GM19099 (cell line): Measurements from ENCODE around the gene PCED1A.

ENCODE experiments used
- POLR2A ChIP-seq: IDR thresholded peaks from 3 replicates; pipeline ENCODE4 v1.6.1; 2011; ENCODE audit warnings: low read depth; ENCODE audit not compliant: insufficient read length; ENCODE audit errors: extremely low read depth

PCED1A gene, protein sequence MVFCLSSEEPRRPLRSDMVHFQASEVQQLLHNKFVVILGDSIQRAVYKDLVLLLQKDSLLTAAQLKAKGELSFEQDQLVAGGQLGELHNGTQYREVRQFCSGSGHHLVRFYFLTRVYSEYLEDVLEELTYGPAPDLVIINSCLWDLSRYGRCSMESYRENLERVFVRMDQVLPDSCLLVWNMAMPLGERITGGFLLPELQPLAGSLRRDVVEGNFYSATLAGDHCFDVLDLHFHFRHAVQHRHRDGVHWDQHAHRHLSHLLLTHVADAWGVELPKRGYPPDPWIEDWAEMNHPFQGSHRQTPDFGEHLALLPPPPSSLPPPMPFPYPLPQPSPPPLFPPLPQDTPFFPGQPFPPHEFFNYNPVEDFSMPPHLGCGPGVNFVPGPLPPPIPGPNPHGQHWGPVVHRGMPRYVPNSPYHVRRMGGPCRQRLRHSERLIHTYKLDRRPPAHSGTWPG

DNA sequence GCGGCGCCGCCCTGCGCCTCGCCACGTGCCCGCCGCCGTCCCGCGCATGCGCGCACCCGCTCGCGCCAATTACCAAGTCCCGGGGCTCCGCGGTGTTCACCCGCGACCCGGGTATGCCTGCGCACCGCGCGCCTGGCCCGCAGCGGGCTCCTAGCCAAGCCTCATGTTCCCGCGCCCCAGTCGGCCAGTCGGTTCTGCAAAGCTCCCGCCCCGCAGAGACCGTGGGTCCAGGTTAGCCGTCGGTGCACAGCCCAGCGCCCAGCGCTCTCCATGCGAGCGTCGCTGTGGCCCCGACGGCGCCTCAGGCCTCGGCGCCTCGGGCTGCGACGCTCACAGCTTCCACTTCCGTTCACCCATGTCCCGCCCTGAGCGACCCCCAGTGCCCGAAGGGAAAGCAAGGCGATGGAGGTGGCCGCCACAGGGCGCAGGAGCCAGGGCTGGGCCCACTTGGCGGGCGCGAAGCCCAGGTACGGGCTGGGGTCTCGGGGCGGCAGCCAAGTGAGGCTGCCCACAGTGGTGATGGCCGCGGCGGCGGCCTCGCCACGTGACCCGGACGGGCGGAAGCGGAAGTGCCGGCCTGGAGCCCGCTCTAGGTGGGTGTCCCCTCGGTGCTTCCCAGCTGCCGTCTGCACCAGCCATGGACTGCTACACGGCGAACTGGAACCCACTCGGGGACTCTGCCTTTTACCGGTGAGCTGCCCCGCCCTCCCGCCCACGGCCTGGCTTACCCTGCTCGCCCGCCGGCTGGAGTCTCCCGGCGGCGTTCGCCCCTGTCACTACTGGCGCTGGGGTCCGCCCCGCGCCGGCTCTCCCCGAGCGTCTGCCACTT lies at the start of gene PCED1A, which contains the start of gene VPS16:
Gene PCED1A, minus strand, starts transcription at position 518 of the 829 bp plus-strand sequence. CDS start 743 bp downstream, outside the sequence.
Gene VPS16, plus strand, starts transcription at position 608 of the 829 bp plus-strand sequence. Its CDS starts 30 bp downstream, at position 638.
- TF ChIP-seq POLR2A, result peak; percentile 67

DNA sequence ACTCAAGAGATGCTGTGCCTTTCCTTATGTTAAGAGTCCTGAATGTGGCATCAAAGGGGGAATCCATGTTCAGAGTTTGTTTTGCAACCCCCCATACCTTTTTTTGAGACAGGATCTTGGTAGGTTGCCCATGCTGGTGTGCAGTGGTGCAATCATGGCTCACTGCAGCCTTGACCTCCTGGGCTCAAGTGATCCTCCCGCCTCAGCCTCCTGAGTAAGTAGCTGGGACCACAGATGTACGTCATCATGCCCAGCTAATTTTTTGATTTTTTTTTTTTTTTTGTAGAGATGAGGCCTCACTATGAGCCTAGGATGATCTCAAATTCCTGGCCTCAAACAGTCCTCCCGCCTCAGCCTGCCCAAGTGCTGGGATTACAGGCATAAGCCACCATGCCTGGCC lies 49.3 kb upstream of the PCED1A start:
- no peak for TF ChIP-seq POLR2A

DNA sequence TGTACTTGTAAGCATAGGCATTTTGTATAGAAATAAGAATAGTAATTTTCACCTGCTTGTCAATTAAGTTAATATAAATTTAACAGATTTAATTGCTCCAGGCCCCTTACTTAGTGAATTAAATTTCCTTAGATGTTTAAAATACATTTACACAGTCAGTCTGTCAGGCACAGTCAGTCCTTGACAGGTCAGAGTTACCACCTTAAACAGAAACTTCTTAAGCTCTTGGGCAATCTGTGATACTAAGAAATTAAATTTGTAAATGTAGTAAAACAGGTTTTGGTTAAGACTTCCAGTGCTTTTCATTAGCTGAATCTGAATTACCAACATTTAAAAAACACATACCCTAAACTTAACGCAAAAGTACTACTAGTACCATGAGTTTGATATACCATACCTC lies 48.8 kb upstream of the PCED1A start:
- no peak for TF ChIP-seq POLR2A

DNA sequence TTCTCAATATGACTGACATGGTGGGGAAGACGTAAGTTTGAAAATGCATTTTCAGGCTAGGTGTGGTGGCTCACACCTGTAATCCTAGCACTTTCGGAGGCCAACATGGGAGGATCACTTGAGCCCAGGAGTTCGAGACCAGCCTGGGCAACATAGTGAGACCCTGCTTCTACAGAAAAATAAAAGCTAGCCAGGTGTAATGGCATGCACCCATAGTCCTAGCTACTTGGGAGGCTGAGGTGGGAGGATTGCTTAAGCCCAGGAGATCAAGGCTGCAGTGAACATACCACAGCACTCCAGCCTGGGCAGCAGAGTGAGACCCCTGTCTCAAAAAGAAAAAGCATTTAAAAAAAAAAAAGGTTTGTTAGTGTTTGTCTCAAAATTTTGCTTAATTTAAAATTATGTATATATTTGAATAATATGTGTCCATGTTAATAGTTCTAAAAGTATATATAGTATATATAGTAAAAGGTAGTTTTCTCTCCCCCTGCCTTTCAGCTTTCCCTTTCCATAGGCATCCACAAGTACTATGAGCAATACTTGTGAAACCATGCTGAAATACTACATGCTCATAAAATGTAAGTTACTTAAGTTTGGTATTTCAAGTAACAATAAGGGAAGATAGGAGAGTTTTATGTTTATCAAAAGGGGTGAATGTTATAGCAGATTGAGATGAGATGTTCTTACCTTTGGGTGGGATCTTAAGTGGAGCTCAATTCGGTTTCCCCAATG lies 47.9 kb upstream of the PCED1A start:
- no peak for TF ChIP-seq POLR2A

DNA sequence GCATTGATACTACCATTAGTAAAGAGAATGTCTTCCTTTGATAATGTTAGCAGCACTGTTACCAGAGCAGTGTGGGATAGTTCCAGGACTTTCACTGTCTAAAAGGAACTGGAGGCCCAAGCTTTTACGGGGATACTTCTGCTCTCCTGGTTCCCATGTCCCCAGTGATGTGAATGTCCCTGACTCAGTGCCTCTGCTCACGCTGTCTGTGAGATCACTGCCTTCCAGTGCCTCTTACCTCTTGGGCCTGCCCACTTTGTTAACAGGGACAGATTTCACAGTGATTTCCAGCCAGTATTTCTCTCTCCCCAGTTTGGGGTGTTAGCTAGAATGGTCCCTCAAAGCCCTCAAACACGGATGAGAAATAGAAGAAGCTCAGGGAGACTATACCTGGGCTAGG lies 47.3 kb upstream of the PCED1A start:
- TF ChIP-seq POLR2A, result no peak

DNA sequence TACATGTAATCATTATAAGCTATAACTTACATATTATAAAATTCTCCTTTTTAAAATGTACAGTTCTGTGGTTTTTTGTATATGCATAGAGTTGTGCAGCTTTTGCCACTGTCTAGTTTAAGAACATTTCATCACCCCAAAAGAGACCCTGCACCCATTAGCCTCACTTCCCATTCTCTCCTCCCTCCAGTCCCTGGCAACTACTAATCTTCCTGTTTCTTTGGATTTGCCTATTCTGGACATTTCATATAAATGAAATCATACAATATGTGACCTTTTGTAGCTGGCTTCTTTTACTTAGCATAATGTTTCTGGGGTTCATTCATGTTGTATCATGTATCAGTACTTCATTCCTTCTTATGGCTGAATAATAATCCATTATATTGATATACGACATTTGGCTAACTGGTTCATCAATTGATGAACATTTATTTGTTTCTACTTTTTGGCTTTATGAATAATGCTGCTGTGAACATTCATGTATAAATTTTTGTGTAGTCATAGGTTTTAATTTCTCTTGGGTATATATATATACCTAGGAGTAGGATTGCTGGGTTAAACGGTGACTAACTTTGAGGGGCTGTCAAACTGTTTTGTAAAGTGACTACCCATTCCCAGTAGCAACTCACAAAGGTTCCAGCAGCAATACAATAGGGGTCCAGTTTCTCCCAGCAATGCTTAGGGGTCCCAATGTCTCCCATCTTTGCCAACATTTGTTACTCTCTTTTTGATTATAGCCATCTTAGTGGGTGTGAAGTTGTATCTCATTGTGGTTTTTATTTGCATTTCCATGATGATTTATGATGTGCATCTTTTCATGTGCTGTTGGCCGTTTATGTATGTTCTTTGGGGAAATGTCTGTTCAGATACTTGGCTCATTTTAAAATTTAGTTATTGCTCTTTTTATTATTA lies 43.5 kb upstream of the PCED1A start:
- TF ChIP-seq POLR2A, result no peak

DNA sequence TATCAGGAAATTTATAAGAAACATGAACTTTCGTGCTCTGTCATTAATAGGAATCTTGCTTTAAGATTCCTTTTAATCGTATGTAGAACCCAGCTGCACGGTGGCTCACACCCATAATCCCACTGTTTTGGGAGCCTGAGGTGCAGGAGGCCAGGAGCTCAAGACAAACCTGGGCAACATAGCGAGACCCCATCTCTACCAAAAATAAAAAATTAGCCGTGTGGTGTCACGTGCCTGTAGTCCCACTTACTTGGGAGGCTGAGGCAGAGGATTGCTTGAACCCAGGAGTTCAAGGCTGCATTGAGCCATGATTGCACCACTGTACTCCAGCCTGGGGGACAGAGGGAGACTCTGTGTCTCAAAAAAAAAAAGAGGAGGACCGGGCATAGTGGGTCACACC lies 40.2 kb upstream of the PCED1A start:
- no peak for TF ChIP-seq POLR2A

DNA sequence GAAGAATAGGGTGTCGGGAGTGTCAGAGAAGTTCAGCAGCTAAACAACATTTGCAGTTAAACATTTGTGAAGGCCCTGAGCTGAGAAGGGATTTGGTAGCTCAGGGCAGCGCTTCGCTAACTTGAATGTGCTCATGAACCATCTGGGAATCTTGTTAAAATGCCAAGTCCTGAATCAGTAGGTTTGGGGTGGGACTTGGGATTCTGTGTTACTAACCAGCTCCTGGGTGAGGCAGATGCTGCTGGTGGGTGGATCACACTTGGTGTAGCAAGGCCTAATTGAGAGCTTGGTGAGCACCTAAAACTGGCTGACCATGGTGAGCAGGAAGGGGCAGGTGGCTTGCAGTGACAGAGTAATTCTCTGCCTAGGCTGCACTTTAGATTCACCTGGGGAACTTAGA lies 38.7 kb upstream of the PCED1A start:
- TF ChIP-seq POLR2A, result no peak

DNA sequence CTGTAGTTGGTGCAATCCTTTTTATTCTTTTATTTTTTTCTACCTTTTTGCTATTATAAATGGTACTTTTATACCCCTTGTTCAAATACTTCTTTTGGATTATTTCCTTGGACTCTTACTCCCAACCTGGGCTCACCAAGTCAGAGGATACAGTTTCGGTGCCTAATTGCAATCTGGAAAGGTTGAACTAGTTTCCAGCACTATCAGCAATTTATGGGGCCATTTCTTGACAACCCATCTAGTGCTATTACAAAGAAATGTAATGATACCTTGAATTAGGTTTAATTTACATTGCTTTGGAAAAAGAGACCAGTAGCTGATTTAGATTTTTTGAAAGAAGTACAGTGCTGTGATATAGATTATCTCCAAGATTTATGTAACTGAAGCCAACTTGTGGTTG lies 38.1 kb upstream of the PCED1A start:
- no peak for TF ChIP-seq POLR2A

DNA sequence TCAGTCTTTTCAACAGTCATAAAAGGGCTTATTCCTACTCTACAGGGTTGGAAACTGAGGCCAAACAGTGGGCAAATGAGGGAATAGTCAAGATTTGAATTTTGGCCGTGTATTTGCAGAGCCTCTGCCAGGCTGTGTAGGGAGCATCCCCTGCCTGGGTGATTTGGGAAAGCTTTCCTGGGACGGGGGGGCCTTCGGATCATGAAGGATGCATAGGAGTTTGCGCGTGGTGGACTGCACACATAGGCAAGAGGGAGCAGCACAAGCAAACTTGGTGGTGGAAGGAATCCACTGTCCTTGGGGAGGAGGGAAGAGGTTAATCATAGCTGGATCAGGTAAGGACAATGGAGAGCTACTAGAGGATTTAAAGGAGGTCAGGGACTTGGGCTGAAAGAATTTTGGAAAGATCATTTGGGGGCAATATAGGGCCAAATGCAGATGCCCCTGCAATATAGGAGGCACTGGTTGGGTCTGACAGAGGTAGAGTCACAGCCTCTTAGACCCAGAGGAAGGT lies 35.3 kb upstream of the PCED1A start:
- TF ChIP-seq POLR2A, result no peak

DNA sequence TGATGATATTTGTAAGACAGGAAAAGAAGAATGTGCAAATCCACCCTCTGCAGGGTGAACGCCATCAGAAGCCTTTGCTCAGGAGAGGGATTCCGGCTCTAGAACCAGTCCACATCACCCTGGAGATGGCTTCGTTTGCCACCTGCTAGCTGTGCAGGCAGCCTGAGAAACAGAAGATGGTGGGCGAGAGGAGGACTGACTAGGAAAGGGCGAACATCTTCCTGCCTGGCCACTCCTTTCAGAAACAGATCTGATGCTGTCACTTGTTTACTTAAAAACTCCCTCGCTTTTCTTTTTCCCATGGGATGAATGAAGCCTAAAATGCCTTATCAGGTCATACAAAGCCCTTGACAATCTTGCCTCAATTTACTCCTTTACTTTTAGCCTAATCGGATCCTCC lies 34.0 kb upstream of the PCED1A start:
- no peak for TF ChIP-seq POLR2A

DNA sequence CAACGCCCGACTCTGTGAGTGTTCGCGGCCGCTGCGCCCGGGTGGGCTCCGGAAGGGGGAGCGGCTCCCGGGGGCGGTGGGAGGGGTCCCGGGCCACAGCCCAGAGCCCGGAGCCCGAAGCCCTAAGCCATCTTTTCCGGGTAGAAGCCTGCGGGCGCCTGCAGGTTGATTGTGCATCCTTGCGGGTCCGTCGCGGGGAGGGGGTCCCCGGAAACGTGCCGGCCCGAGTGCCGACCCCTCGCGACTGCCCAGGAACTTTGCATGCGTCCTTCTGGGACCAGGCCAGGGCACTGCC lies 33.2 kb upstream of the PCED1A start:
- no peak for TF ChIP-seq POLR2A

DNA sequence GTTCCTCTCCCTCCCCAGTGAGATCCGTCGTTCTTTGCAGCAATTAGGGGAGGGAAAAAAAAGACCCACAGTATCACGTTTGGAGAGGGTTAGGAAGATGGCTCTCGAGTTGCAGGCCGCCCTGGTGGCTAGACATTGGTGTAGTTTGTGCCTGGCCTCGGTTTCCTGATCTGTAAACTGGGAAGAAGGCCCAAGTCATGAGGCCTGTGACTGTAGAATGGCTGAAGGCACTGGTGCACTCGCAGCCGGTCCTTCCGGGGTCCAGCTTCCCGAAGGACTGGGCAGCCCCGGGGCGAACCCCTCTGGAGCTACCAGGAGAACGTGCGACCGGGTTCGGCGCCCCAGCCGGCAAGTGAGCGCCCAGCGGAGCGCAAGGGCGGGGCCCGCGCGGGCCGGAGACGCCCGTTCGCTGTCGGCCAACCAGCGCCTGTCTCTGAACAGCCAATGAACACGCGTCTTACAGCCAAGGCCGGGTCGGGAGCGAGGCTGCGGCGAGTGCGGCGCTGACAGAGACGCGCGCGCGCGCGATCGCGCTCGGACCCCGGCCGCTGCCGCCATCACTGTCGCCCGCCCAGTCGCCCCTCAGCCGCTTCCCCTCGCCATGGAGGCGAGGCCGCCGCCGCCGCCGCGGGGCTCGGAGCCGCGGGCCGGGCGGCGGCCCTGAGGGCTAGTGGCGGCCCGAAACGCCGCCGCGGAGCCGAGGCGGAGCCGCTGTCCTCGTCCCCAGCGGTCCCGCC lies 32.7 kb upstream of the PCED1A start, which contains the start of gene PTPRA:
Gene PTPRA, plus strand, starts transcription at position 472 of the 737 bp plus-strand sequence. CDS start 90,797 bp downstream, outside the sequence.
- peak; percentile 99 for TF ChIP-seq POLR2A
